ENCODE results near the gene FGD1.
"Not testable (repeated sequence)": the region's sequence is repeated elsewhere in the genome, so short reads cannot be mapped to it uniquely, and the experiment has no call there.

The FGD1 gene

DNA sequence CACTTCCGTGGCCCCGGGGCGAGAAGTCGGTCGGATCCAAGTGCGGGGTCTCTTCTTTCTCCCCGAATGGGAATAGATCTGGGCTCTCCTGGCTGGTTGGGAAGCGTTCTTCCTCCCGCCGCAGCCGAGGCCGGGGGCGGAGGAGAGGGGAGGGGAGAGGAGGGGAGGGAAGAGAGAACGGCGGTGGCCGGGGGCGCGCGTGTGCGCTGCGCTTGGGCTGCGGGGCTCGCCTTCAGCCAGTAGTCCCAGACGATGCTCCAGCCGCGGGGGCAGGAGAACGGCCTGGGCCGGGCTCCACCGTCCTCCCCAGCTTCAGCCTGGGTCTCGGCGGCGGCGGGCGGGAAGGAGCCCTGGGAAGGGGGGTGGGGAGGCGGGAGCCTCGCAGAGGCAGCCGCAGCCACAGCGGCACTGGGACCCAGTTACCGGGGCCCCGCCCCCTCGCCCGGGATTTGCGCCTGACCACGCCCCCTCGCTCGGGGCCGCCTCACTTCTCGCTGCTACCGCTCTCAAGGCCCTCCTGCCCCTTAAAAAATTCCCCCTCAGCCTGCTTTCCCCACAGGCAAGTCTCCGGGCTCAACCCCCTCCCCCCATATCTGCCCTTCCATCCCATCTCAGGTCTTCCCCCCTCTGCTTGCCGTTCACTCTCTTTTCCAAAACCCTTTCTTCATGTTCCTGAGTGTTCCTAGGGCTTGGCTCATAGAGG lies at the start of gene FGD1:
Gene FGD1, minus strand, starts transcription at position 421 of the 703 bp plus-strand sequence. CDS start 802 bp downstream, outside the sequence.
- peak in 1 of 2 experiments; percentile 10 for DNase-seq

DNA sequence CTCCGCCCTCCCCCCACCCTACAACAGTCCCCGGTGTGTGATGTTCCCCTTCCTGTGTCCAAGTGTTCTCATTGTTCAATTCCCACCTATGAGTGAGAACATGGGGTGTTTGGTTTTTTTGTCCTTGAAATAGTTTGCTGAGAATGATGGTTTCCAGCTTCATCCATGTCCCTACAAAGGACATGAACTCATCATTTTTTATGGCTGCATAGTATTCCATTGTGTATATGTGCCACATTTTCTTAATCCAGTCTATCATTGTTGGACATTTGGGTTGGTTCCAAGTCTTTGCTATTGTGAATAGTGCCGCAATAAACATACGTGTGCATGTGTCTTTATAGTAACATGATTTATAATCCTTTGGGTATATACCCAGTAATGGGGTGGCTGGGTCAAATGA lies 46.2 kb upstream of the FGD1 start:
- DNase-seq, result not testable (repeated sequence)

DNA sequence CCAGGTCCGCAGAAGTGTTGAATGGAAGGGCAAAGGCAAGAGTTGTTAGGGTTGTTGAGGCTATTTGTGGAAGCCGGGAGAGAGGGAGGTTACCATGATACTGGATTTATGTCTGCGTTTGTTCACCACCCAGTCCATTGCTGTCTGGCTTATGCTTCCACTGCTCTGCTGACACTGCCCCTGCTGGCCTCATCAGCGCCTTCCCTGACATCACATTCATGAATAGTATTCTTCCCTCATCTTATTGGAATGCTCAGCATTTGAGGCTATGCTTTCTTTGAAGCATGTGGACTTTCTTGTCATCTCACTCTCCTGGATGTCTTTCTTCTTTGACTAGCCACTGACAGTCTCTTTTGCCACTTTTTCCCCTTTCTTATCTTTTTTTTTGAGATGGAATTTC lies 44.3 kb upstream of the FGD1 start:
- no peak for DNase-seq

DNA sequence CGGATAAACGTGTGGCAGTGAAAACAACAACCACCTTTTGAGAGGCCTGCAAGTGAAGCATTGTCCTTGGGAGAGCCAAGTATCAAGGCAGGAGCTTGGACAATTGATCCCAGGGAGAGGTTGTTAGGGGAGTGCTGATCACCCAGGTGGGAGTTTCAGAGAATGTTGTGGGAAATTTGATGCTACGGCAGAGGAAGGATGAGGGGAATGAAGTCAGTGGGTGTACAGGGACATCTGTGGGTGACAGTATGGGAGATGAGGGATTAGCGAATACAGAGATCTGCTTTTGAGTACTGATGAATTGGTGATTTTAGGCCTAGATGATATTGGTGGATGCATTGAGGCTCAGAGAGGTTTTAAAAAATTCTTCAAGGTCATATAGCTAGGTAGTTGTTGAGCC lies 38.2 kb upstream of the FGD1 start:
- no peak for DNase-seq

DNA sequence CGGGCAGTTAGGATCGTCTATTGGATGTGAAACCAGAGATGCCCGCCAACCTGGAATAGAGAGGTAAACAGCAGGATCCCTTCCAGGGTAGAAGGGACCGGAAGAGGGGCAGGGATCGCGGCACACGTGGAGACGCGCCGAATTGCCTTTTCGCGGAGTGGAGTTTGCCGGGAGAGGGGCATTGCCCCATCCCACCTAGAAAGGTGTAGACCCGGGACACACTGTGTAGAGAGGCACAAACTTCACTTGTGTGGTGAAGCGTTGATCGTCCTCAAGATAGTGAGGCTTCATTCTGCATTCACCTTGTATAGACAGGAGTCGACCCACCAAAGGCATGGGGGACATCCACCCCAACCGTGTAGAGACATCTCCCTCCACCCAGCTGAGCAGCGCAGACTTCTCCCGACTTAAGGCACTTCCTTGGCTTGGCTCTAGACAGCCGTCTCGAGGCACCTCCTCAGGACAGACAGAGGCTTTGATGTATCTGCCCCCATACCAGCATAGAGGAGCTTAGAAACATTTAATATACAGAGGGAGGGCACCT lies 34.4 kb upstream of the FGD1 start:
- DNase-seq, result no peak

DNA sequence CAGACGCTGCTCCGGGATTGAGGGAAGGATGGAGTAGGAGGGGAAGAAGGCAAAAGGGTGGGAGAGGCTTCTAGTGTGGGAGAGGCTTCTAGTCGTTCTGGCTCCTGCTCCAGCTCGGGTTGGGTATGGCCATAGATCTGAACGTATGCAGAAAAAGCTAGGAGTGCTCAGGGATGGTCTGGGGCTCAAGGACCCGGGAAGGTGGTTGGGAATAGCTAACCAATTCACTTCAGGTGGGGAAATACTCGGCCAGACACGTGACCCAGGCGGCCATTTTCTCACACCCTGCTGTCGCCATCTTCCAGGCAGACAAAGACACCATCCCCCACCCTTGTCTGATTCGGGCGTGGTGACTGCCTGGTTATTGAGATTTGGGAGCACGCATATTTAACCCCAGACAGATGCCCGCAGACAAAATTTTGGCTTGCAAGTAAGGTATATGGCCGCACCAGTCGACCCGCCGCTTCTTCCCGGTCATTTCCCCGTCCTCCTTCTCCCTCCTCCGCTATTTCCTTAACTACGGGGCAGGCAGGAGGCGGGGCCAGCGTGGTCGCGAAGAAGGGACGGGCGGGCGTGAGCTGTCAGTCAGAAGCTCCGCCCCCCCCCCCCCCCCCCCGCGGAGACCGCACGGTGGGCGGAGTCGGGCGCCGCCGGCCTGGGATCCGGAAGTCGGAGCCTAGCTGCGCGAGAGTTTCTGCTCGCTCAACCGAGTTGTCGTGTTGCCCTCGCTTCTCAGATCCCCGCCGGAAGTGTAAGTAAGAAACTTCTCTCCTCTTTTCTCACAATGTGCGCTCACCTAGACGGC lies 33.7 kb upstream of the FGD1 start, which contains the start of gene GNL3L:
Gene GNL3L, plus strand, starts transcription at position 668 of the 805 bp plus-strand sequence. CDS start 2,348 bp downstream, outside the sequence.
- DNase-seq, result peak; percentile 12 to 60

DNA sequence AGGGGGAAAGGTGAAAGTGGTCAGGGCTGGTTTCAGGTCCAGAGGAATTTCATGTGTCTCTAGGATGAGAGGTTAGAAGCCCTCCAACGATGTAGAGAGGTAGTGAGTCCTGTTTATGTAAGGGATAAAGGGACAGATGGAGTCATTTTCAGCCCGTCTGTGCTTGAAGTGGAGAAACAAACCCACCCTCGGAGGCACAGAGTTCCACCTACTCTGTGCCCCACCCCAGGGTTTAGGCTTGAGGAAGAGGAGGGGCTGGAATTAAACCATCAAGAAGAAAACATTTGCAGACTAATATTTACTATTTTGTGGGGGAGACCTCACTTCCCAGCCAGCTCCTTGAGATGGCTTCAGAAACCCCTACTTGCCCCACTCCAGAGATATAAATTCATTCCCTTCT lies 33.1 kb upstream of the FGD1 start:
- DNase-seq, result no peak

DNA sequence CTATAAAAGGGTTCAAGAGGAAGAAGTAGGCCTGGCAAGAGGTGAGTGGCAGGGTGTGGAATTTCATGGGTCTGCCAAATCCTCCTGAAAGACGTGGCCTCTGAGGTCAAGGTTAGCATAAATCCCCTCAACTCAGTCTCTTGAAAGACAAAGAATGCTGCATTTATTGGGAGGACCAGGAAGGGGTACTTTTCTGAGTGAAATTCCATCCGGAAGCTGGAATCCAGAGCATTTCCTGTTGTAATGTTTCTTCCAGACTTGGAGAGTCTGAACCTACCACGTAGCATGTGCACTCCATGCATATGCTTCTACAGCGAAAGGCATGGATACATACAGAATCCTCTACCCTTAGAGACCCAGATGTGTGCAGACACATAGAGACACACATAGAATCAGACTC lies 13.4 kb upstream of the FGD1 start:
- DNase-seq, result peak in 1 of 2 experiments; percentile 27

DNA sequence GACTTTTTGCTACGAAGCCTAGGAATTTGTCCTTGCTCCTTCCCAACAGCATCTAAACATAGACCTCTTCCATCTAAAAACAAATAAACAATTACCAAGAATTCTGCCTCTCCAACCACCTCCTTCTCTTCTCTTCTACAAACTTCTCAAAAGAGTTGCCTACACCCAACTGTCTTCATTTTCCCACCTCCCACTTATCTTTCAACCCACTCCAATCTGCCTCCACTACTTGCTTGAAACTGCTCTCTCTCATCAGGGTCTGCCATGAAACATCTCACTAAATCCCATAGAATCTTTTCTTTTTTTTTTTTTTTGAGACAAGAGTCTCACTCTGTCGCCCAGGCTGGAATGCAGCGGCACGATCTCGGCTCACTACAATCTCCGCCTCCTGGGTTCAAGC lies 902 bp upstream of the FGD1 start:
- DNase-seq, result no peak

DNA sequence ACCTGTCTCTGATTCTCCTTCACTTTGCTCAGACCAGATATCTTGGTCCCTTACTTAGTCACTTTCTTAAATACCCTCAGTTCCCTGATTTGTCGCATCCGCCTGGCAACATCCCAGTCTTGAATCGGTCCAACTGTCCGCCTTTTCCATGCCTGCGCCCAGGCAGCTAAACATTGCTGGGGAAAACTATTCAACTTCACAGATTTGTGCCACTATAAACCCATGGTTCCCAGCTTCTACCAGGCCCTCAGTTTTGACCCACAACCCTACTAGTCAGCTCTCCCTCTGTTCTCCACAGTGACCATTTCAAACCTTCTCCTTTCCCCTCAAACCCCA lies 451 bp upstream of the FGD1 start:
- DNase-seq, result no peak

DNA sequence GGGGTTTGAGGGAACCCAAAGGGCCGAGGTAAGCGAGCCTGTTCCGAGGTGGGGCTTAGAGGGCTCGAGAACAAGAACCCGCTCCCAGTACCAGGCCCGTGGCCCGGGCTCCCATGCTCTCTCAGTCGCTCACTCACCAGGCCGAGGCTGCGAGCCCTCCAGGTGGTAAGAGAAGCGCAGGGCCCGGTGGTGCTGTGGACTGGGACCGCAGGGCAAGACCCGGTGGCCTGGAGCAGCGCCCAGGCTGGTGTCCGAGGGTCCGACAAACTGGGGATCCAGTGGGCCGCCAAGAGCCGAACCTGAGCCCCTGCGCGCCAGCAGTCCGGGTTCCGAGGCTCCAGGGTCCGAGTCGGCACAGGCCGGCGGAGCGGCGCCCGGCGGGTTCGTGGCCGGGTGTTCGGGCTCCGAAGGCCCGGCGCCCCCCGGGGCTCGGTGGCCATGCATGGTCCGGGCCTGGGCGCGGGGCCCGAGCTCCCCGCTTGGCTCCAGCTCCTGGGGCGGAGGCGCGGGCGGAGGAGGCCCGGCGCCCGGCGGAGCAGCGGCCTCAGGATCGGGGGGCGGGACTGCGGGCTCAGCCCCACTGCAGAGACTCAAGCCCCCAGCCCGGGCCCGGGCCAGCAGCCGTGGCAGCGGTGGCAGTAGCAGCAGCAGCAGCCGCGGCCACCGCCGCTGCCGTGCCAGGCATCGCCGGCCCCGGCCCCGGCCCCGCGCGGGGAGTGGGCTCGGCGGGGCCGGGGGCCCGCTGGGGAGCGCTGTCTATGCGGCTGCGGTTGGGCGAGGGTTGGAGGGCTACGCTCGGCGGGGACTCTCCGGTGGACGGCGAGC lies 833 bp downstream of the FGD1 start:
- DNase-seq, result no peak

DNA sequence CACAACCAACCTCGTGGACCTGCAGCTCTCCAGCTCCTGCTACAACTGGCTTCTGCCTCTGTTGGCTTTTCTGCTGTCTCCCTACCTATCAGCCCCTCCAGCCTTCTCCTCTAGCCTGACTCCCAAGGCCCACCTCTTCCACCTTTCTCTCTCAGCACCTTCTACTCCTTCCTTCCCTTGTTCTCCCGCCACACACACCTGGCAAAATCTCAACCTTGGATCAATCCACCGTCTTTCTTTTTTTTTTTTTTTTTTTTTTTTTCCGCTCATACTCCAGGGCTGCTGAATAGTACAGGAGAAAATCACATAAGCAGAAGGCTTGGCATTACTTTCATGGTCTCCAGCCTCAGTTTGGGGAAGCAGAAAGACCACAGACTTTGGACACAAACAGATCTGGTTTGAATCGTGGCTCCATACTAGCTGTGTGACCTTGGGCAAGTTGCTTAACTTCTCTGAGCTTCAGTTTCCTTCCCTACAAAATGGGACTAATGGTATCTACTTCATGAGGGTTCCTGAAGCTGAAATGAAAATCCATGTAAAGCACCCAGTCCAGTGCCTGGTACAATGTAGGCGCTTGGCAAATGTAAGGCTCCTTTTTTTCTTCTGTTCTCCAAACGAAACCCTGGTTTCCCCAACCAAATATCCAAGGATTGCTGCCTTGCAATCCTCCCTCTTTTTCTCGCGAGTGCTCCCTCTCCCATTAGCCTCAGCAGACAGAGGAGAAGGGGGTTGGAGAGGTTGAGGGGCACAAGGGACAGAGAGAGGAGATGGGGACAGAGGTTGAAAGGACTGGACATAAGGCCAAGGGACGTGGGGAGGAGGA lies 1.7 kb downstream of the FGD1 start:
- DNase-seq, result no peak

DNA sequence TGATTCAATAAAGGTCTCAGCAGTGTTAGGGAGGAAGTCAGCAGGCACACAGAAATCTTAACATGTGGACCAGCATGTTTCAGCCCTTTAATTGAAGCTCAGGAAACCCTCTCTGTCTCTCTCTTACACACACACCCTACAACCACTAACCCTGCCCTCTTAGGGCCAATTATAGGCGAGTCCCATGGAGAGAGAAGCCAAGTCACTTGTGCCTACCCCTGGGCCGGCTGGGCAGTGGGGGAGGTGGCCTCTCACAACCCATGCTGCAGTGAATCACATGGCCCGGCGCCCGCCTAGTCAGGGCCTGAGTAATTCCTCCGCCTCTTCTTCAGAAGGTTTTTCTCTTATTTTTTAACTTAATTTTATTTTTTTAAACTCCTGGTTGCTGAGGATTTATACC lies 3.7 kb downstream of the FGD1 start:
- DNase-seq, result no peak

DNA sequence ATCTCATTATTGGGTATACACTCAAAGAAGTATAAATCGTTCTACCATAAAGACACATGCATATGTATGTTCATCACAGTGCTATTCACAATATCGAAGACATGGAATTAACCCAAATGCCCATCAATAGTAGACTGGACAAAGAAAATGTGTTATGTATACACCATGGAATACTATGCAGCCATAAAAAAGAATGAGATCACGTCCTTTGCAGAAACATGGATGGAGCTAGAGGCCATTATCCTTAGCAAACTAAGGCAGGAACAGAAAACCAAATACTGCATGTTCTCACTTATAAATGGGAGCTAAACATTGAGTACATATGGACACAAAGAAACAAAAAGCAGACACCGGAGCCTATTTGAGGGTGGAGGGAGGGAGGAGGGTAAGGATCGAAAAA lies 6.2 kb downstream of the FGD1 start:
- DNase-seq, result not testable (repeated sequence)

DNA sequence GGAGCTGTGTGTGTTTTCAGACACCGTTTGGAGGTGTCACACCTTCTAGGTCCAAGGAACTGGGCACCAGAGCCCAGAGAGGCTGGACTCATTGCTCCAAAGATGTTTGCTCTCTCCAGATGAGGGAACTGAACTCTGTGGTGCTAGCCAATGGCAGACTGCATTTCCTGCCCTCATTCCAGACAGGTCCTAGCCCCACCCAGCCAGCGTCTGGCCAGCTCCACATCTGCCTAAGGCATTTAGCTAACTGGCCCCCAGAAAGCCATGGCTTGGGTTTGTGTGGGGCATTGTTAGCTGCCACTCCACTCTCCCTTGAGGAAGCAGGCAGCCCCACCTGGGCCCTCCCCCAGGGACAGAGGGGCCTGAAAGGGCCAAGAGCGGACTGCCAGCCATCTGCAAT lies 11.4 kb downstream of the FGD1 start:
- no peak for DNase-seq

DNA sequence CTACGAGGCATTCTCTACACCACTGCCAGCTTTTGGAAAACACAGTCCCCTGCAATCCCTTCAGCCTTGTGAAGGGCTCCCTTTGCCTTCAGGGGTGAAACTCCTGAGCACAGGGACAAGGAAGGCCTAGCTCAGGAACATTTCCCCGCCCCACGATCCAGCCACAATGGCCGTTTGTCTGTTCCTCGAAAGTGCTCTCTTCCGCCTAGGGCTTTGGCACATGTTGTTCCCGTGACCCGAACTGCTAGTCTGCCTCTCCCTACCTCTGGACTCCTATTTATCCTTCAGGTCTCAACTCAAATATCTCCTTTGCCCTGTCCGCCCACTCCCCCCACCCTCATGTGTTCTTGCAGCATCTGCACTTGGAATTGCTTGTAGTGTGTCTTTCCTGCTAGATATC lies 12.1 kb downstream of the FGD1 start:
- no peak for DNase-seq

DNA sequence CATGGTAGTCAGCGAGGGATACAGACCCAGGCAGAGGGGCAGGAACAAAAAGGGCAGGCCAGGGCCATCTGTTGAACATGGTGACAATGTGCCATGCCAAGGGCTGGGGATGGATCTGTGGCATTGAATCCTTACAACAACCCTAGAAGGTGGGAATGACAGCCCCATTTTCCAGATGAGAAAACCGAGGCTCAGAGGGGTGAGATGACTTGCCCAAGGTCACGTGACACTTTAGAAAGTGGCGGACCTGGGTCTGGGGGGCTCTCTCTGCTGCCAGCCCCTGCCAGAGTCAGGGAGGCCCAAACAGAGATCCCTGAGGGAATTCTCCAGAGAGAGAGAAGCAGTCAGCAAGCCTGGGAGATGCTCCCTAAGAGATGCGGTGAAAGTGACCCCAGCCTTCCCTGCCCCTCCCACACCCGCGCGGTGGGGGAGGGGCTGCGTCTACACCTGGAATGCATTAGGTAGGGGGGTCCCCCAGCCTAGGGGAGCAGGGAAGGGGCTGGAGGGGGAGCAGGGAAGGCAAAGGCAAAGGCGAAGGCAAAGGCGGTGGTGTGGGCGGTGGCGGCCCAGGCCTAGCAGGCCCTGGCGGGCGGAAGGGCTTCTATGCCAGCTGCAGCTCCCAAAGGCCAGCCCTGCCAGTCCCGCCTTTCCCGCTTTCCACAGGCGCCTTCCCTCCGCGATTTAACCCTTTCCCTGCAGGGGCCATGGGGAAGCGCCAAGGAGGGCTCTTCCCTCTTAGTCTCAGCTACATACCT lies 13.0 kb downstream of the FGD1 start:
- no peak for DNase-seq

DNA sequence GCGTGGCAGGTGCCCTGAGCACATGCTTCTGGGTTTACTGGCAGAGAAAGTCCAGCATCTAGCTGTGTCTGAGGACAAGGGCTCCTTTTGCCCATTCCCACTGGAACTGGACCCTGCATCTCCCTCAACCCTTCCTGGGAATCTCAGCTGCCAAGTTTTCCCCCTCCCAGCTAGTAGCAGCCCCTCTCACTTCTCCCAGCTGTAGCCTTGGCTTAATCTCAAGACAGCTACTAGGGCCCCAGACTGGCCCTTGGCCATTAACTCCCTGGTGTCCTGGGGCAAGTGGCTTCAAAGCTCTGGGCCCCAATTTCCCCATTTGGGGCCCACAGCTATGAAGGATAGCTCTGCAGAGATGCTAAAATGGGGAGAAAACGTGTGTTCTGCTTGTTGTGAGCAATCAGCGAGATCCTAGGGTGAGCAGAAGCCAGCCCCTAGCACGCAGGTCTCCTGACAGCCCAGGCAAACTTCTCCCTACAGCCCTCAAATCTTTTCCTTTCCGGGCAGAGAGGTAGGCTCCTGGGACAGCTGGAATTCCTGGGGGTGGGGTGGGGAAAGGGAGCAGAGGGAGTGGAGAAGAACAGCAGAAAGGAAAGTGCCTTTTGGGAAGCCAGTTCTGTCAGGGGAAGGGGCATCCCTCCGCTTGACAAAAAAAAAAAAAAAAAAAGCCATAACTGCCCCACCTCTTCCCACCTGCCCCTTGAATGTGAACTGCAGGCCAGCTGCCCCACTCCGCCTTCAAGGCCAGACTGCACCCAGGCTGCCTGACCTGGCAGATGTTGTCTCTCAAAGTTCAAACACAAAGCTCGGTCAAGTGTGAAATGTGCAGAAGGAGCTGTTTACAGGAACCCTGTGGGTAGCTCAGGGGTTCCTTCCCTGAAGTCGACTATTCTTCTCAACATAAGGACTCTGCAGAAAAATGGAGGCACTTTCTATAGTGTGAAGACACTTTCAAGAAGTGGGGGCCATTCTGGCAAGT lies 16.6 kb downstream of the FGD1 start:
- DNase-seq, result no peak

DNA sequence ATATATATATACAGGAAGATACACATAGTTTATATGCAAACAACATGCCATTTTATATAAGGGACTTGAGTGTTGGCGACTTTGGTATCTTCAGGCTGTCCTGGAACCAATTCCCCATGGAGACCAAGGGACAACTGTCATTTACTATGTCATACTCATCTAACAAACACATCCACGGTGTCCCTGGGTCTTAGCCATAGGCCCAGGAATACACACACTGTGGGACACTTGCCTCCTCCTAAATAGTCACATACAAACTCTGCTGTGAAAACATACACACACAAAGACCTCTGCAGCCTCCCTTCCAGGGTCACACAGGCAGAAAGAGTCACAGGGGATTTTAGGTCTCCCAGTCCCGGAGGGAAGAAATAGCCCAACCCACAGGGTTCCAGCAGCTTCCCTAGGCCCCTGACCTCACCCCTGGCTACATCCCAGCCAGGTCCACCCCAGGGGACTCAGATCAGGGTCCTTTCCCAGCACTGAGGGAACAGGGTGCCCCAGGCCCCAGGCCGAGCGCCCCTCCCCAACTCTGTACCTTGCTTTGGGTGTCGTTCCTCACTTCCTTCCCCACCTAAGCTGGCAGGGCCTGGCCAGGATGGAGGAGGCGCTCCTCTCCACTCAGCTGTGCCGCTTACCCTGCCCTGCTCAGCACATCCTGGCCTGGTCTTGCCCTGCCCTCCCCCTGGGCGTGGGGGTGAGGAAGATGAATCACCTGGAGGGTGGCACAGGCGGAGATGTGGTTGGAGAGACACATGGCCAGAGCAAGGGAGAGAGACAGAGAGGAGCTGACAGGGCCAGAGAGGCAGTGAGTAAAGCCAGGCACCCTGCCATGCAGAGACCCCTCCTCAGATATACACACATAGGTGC lies 21.8 kb downstream of the FGD1 start:
- DNase-seq, result no peak
